A549 (cell line): ENCODE results near the gene TYW1B.
"Not testable (repeated sequence)": the region's sequence is repeated elsewhere in the genome, so short reads cannot be mapped to it uniquely, and the experiment has no call there.

ENCODE experiments used
- MAFK ChIP-seq: fragments of 450-650 bp; IDR thresholded peaks from 2 replicates; pipeline ENCODE4 v1.6.1; 2014; ENCODE audit not compliant: partially characterized antibody
- MAX ChIP-seq: IDR thresholded peaks from 2 replicates; pipeline ENCODE4 v1.6.1; 2012
- NFE2L2 ChIP-seq: fragments of 150-350 bp; conservative IDR thresholded peaks from 2 replicates; pipeline ENCODE4 v1.6.1; 2014; ENCODE audit warnings: low read length
- POLR2A ChIP-seq: IDR thresholded peaks from 2 replicates; pipeline ENCODE4 v1.6.1; 2012; ENCODE audit warnings: mild to moderate bottlenecking, low read length
- POLR2AphosphoS2 ChIP-seq: conservative IDR thresholded peaks from 2 replicates; pipeline ENCODE4 v1.6.1; 2012; ENCODE audit warnings: low read length, improper control_type of control experiment, inconsistent platforms
- RAD21 ChIP-seq, 2 experiments: fragments of >200 bp in 1 of 2; sonication (Bioruptor Twin) in 1 of 2; formaldehyde crosslinking in 1 of 2; IDR thresholded peaks in 1 of 2; conservative IDR thresholded peaks in 1 of 2; 2 replicates in 1 of 2; 3 replicates in 1 of 2; pipeline ENCODE4 v1.6.1; 2012 to 2018; ENCODE audit warnings: inconsistent platforms in 1 of 2
- RFX5 ChIP-seq: fragments of 450-650 bp; IDR thresholded peaks from 2 replicates; pipeline ENCODE4 v1.7.1; 2014; ENCODE audit warnings: antibody characterized with exemption, mild to moderate bottlenecking, moderate library complexity
- SMC3 ChIP-seq: fragments of >200 bp; sonication (Bioruptor Twin); formaldehyde crosslinking; IDR thresholded peaks from 3 replicates; pipeline ENCODE4 v1.6.1; 2018; ENCODE audit warnings: inconsistent platforms
- TF ChIP-seq, protein P1 (sequence below): fragments of >200 bp; sonication (Bioruptor Twin); formaldehyde crosslinking; IDR thresholded peaks from 3 replicates; pipeline ENCODE4 v1.5.1; 2016

DNA sequence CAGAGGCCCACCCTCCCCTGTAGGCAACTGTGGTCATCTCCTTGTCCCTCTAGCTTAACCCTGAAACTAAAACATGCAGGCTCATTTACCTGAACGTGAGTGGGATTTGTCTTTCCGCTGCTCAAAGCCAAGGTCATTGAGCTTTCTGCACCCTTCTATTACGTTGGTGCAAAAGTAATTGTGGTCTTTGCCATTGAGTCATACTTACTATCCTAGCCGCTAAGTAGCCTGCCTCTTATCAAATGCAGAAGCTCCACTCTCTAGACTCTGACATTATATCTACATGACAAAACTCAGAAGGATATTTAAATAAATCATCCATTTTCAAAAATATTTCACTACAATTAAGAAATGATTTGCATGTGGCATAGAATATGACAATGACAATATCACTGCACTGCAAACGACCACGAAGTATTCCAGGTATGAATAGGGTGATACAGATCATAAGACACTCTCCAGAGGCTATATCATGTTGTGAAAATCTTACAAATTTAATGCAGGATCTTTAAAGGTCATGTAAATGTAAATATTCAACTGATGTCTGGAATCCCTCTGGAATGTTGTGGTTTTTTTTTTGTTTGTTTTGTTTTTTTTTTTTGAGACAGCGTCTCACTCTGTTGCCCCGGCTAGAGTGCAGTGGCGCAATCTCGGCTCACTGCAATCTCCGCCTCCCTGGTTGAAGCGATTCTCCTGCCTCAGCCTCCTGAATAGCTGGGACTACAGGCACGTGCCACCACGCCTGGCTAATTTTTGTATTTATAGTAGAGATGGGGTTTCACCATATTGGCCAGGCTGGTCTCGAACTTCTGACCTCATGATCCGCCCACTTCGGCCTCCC is 223.0 kb downstream of the TYW1B start:
- TF ChIP-seq, protein P1, sequence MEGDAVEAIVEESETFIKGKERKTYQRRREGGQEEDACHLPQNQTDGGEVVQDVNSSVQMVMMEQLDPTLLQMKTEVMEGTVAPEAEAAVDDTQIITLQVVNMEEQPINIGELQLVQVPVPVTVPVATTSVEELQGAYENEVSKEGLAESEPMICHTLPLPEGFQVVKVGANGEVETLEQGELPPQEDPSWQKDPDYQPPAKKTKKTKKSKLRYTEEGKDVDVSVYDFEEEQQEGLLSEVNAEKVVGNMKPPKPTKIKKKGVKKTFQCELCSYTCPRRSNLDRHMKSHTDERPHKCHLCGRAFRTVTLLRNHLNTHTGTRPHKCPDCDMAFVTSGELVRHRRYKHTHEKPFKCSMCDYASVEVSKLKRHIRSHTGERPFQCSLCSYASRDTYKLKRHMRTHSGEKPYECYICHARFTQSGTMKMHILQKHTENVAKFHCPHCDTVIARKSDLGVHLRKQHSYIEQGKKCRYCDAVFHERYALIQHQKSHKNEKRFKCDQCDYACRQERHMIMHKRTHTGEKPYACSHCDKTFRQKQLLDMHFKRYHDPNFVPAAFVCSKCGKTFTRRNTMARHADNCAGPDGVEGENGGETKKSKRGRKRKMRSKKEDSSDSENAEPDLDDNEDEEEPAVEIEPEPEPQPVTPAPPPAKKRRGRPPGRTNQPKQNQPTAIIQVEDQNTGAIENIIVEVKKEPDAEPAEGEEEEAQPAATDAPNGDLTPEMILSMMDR: not testable (repeated sequence)
- not testable (repeated sequence) for TF ChIP-seq RAD21 (conservative IDR thresholded peaks at IDR 0.05 in 1 of 2, IDR thresholded peaks at IDR 0.05 in 1 of 2); POLR2AphosphoS2; MAX; POLR2A; MAFK; RFX5; SMC3; NFE2L2
